ENCODE data around the gene NEDD1.

The NEDD1 gene

GRCh38 chr12:96880220-96880619 lies 26.8 kb upstream of the NEDD1 start:
- Histone ChIP-seq H3K9me2 (replicated peaks; ENCODE audit: insufficient read depth, low read length) (no peaks in the 10 kb centered on the region), H3K4me2 (ENCODE audit: low read depth, low read length) (no peak overlapping the region), H4K20me1 (ENCODE audit: insufficient read depth, low read length) (no peaks in the 10 kb centered on the region), H3K9ac (ENCODE audit: low read length) (no peak overlapping the region), H2AFZ (ENCODE audit: low read length) (no peak overlapping the region), H3F3A (ENCODE audit: insufficient read depth, low read length) (no peaks in the 10 kb centered on the region), H3K27ac (ENCODE audit: low read length) (no peak overlapping the region), H3K79me2 (ENCODE audit: low read length) (no peaks in the 10 kb centered on the region), H3K36me3 (replicated peaks; ENCODE audit: insufficient read depth, low read length) (no peaks in the 10 kb centered on the region), H3K4me3 (ENCODE audit: low read length) (no peak overlapping the region), H3K9me3 (replicated peaks; ENCODE audit: insufficient read depth, low read length) (no peaks in the 10 kb centered on the region), H3K27me3 (replicated peaks; ENCODE audit: insufficient read depth, low read length) (no peaks in the 10 kb centered on the region), H3K4me1 (ENCODE audit: low read length) (no peaks in the 10 kb centered on the region)
- DNase-seq: no peak
- no peak for TF ChIP-seq CTCF (IDR thresholded peaks at IDR 0.05; ENCODE audit: low read length)
- no peak for TF ChIP-seq EZH2phosphoT487 (IDR thresholded peaks at IDR 0.05; ENCODE audit: low read length)
- TF ChIP-seq EZH2 (optimal IDR thresholded peaks at IDR 0.05; ENCODE audit: low read depth, low read length): no peak

GRCh38 chr12:96881608-96882007 lies 25.4 kb upstream of the NEDD1 start:
- H2AFZ ChIP-seq (ENCODE audit: low read length): no peak overlapping the region
- no peaks in the 10 kb centered on the region for H3K9me3 ChIP-seq (replicated peaks; ENCODE audit: insufficient read depth, low read length)
- H3K9me2 ChIP-seq (replicated peaks; ENCODE audit: insufficient read depth, low read length): no peaks in the 10 kb centered on the region
- no peak overlapping the region for H3K27ac ChIP-seq (ENCODE audit: low read length)
- no peak overlapping the region for H3K9ac ChIP-seq (ENCODE audit: low read length)
- H3K79me2 ChIP-seq (ENCODE audit: low read length): no peaks in the 10 kb centered on the region
- TF ChIP-seq EZH2 (optimal IDR thresholded peaks at IDR 0.05; ENCODE audit: low read depth, low read length) (no peak), EZH2phosphoT487 (IDR thresholded peaks at IDR 0.05; ENCODE audit: low read length) (no peak), CTCF (IDR thresholded peaks at IDR 0.05; ENCODE audit: low read length) (no peak)
- H3K4me2 ChIP-seq (ENCODE audit: low read depth, low read length): no peak overlapping the region
- no peaks in the 10 kb centered on the region for H3K36me3 ChIP-seq (replicated peaks; ENCODE audit: insufficient read depth, low read length)
- H3K27me3 ChIP-seq (replicated peaks; ENCODE audit: insufficient read depth, low read length): no peaks in the 10 kb centered on the region
- H3K4me1 ChIP-seq (ENCODE audit: low read length): no peaks in the 10 kb centered on the region
- DNase-seq: no peak
- no peaks in the 10 kb centered on the region for H4K20me1 ChIP-seq (ENCODE audit: insufficient read depth, low read length)
- no peak overlapping the region for H3K4me3 ChIP-seq (ENCODE audit: low read length)
- no peaks in the 10 kb centered on the region for H3F3A ChIP-seq (ENCODE audit: insufficient read depth, low read length)

GRCh38 chr12:96882862-96883261 lies 24.2 kb upstream of the NEDD1 start:
- no peak overlapping the region for H3K9ac ChIP-seq (ENCODE audit: low read length)
- H3K27ac ChIP-seq (ENCODE audit: low read length): no peak overlapping the region

More at GRCh38 chr12:96882862-96883261, 24.2 kb upstream of the NEDD1 start:
- Histone ChIP-seq H3K9me2 (replicated peaks; ENCODE audit: insufficient read depth, low read length) (no peaks in the 10 kb centered on the region), H3K4me2 (ENCODE audit: low read depth, low read length) (no peak overlapping the region), H3K9me3 (replicated peaks; ENCODE audit: insufficient read depth, low read length) (no peaks in the 10 kb centered on the region), H4K20me1 (ENCODE audit: insufficient read depth, low read length) (no peaks in the 10 kb centered on the region), H3K4me1 (ENCODE audit: low read length) (no peaks in the 10 kb centered on the region), H3K79me2 (ENCODE audit: low read length) (no peaks in the 10 kb centered on the region), H3K36me3 (replicated peaks; ENCODE audit: insufficient read depth, low read length) (no peaks in the 10 kb centered on the region), H3K27me3 (replicated peaks; ENCODE audit: insufficient read depth, low read length) (no peaks in the 10 kb centered on the region), H3K4me3 (ENCODE audit: low read length) (no peak overlapping the region), H3F3A (ENCODE audit: insufficient read depth, low read length) (no peaks in the 10 kb centered on the region), H2AFZ (ENCODE audit: low read length) (no peak overlapping the region)
- DNase-seq: no peak
- TF ChIP-seq EZH2 (optimal IDR thresholded peaks at IDR 0.05; ENCODE audit: low read depth, low read length) (no peak), EZH2phosphoT487 (IDR thresholded peaks at IDR 0.05; ENCODE audit: low read length) (no peak), CTCF (IDR thresholded peaks at IDR 0.05; ENCODE audit: low read length) (no peak)

Measured in MM.1S (cell line).